Measurements from ENCODE around the gene SPTSSA.

- TF ChIP-seq CTCF (conservative IDR thresholded peaks at IDR 0.05; ENCODE audit: low read depth, low read length) (no peak), EZH2 (IDR thresholded peaks at IDR 0.05; ENCODE audit: borderline replicate concordance, low read depth, low read length, poor library complexity, severe bottlenecking) (no peak)
Measured at GRCh38 chr14:34502001-34502400, 40.0 kb upstream of the SPTSSA start.

Data from A673 (cell line).